ENCODE data around the gene POLR1C.

Gene POLR1C

DNA sequence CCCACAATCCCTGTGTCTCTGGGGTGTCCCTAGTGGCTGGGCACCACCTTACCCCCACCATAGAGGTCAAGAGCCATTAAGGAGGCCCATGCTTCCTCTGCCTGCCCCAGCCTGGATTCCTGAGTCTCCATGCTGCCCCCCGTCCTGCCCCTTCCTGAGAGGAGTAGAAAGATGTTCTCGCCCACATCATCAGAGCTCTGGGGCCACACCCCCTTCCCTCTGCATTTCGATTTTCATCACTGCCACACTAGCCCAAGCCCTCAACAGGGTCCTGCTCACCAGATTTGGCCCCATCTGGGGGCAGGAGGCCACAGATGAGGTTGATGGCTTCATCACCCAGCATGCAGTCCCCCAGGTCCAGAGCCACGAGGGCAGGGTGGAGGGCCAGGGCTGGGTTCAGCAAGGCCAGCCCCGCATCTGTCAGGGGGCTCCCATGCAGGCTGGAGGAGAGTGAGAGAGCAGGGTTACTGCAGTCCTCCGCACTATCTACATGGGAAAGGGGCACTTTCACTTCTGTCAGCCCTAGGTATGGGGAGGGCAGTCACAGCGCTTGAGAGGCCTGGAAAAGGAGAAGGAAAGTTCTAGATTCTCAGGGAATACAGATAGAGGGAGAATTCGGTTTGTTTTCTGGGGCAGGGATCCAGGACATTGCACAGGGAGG lies 8.3 kb upstream of the POLR1C start:
- Mint-ChIP-seq H3K9me3 (no peaks in the 10 kb centered on the region), H3K36me3 (ENCODE audit: insufficient read depth) (peaks cover 36% of the 10 kb centered on the region), H3K4me3 (peak overlapping the region; percentile 87 to 88), H3K4me1 (ENCODE audit: low read depth in 2 of 2) (peaks cover 21 to 38% of the 10 kb centered on the region in 2 donors), H3K27me3 (peaks cover 14 to 26% of the 10 kb centered on the region in 2 donors), H3K27ac (peak overlapping the region; percentile 2 to 86)
- no peak for DNase-seq
- ATAC-seq (replicated peaks) = no peak

- peaks cover 38% of the 10 kb centered on the region for H3K36me3 Mint-ChIP-seq (ENCODE audit: insufficient read depth)
- no peaks in the 10 kb centered on the region for H3K9me3 Mint-ChIP-seq
- ATAC-seq (replicated peaks) (no peak), DNase-seq (no peak)
- H3K4me1 Mint-ChIP-seq (ENCODE audit: low read depth in 2 of 2) = peaks cover 23 to 40% of the 10 kb centered on the region in 2 donors
- H3K27ac Mint-ChIP-seq = peak overlapping the region; percentile 2 to 86
- peak overlapping the region; percentile 87 to 88 for H3K4me3 Mint-ChIP-seq
- H3K27me3 Mint-ChIP-seq = peaks cover 14 to 26% of the 10 kb centered on the region in 2 donors
Measured at GRCh38 chr6:43509142-43509983, 7.5 kb upstream of the POLR1C start.

- DNase-seq = peak; percentile 73 to 80 (median 77)
- Mint-ChIP-seq H3K27ac (peak within 1 kb of the TSS; percentile 2 to 86), H3K4me3 (peak within 1 kb of the TSS; percentile 87 to 88), H3K4me1 (ENCODE audit: low read depth in 2 of 2) (peaks cover 31 to 47% of the 10 kb centered on the region in 2 donors), H3K9me3 (no peaks in the 10 kb centered on the region), H3K27me3 (peaks cover 14 to 26% of the 10 kb centered on the region in 2 donors), H3K36me3 (ENCODE audit: insufficient read depth) (peaks cover 42% of the 10 kb centered on the region)
- peak; percentile 79 for ATAC-seq (replicated peaks)
Measured at GRCh38 chr6:43509984-43510826, 6.7 kb upstream of the POLR1C start, which contains the start of gene LRRC73. LRRC73 (minus strand) TSS chr6:43510346; CDS start chr6:43509785, 561 bp downstream.

GRCh38 chr6:43510827-43511163 lies 6.1 kb upstream of the POLR1C start:
- Mint-ChIP-seq H3K4me3 (peak overlapping the region; percentile 87 to 88), H3K27me3 (peaks cover 14 to 26% of the 10 kb centered on the region in 2 donors), H3K9me3 (no peaks in the 10 kb centered on the region), H3K27ac (peak overlapping the region in 1 of 2 donors; percentile 86), H3K4me1 (ENCODE audit: low read depth in 2 of 2) (peaks cover 37 to 52% of the 10 kb centered on the region in 2 donors), H3K36me3 (ENCODE audit: insufficient read depth) (peaks cover 43% of the 10 kb centered on the region)
- ATAC-seq (replicated peaks) (no peak), DNase-seq (no peak)

- H3K36me3 Mint-ChIP-seq (ENCODE audit: insufficient read depth) = peaks cover 37% of the 10 kb centered on the region
Measured at GRCh38 chr6:43511824-43512415, 5.0 kb upstream of the POLR1C start.

GRCh38 chr6:43515808-43516207 lies 1.1 kb upstream of the POLR1C start:
- H3K4me1 Mint-ChIP-seq (ENCODE audit: low read depth in 2 of 2) = peaks cover 28 to 31% of the 10 kb centered on the region in 2 donors
- no peaks in the 10 kb centered on the region for H3K27me3 Mint-ChIP-seq

More at GRCh38 chr6:43511824-43512415, 5.0 kb upstream of the POLR1C start:
- peaks cover 36 to 47% of the 10 kb centered on the region in 2 donors for H3K4me1 Mint-ChIP-seq (ENCODE audit: low read depth in 2 of 2)
- H3K4me3 Mint-ChIP-seq = no peak overlapping the region
- peaks cover 14 to 26% of the 10 kb centered on the region in 2 donors for H3K27me3 Mint-ChIP-seq
- no peak for ATAC-seq (replicated peaks)
- no peak for DNase-seq
- no peaks in the 10 kb centered on the region for H3K9me3 Mint-ChIP-seq
- H3K27ac Mint-ChIP-seq = peak overlapping the region in 1 of 2 donors; percentile 78

DNA sequence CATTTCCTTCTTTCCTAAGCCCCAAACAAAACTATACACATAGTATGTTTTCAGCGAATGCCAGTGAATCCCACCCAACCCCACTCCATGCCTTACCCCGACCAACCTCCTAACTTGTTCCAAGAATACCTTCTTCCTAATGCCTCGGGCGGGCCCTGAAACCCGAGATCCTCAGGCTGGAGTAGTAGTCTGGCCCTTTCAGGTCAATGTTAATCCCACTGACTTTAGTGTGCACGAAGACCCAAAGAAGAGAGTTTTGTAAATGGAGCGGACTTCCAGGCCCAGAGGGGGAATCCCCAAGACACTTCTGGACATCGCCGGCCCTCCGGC lies 557 bp upstream of the POLR1C start:
- peaks cover 37% of the 10 kb centered on the region for H3K36me3 Mint-ChIP-seq (ENCODE audit: insufficient read depth)

More at GRCh38 chr6:43515808-43516207, 1.1 kb upstream of the POLR1C start:
- peak overlapping the region in 1 of 2 donors; percentile 52 for H3K27ac Mint-ChIP-seq
- ATAC-seq (replicated peaks) (no peak), DNase-seq (no peak)
- H3K36me3 Mint-ChIP-seq (ENCODE audit: insufficient read depth) = peaks cover 34% of the 10 kb centered on the region
- H3K4me3 Mint-ChIP-seq = no peak overlapping the region
- no peaks in the 10 kb centered on the region for H3K9me3 Mint-ChIP-seq

DNA sequence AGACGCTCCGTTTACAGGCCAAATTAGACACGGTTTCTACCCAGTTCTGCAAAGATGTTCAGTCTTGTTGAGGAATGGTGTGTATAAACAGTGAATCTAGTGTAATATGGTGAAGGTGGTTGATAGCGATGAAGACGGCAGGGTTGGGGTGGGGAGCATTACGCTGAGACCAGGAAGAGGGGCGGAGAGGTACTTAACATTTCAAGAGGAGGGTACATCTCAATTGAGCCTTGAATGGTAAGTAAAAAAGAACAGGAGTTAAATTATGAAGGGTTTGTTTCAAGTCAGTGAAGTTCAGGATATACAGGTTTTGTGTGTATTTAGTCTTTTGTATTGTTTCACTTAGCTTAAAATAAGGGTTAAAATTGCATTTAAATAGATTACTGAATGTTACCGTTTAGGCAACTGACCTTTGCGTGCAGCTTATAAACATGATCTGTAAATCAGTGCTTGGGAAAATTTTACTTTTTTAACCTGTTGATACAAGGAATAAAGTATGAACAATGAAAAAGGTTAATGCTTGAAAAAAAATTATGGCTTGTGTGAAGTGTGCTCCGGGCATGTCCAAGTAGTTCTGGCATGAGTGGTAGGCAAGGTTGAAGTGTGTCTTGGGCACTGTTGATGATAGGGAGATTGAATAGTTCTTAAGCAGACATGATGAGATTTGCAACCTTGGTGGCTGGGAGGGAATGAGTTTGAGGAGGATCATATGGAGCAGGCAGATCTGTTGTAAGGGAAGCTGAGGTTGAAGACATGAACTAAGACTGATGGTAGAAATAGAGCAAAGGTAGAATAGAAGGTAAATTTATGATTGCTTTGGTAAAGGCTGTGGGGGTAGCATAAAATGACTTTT lies 842 bp downstream of the POLR1C start:
- H3K36me3 Mint-ChIP-seq (ENCODE audit: insufficient read depth) = peaks cover 50% of the 10 kb centered on the region
- no peaks in the 10 kb centered on the region for H3K27me3 Mint-ChIP-seq
- ATAC-seq (replicated peaks) = peak; percentile 2
- peaks cover 22 to 28% of the 10 kb centered on the region in 2 donors for H3K4me1 Mint-ChIP-seq (ENCODE audit: low read depth in 2 of 2)
- no peak overlapping the region for H3K27ac Mint-ChIP-seq
- DNase-seq = no peak
- H3K4me3 Mint-ChIP-seq = no peak overlapping the region
- no peaks in the 10 kb centered on the region for H3K9me3 Mint-ChIP-seq

More for the DNA sequence above, 557 bp upstream of the POLR1C start:
- no peak for DNase-seq
- H3K9me3 Mint-ChIP-seq = no peaks in the 10 kb centered on the region
- H3K4me3 Mint-ChIP-seq = no peak overlapping the region
- H3K4me1 Mint-ChIP-seq (ENCODE audit: low read depth in 2 of 2) = peaks cover 27 to 31% of the 10 kb centered on the region in 2 donors
- no peak overlapping the region for H3K27ac Mint-ChIP-seq
- H3K27me3 Mint-ChIP-seq = no peaks in the 10 kb centered on the region
- peak; percentile 5 for ATAC-seq (replicated peaks)

DNA sequence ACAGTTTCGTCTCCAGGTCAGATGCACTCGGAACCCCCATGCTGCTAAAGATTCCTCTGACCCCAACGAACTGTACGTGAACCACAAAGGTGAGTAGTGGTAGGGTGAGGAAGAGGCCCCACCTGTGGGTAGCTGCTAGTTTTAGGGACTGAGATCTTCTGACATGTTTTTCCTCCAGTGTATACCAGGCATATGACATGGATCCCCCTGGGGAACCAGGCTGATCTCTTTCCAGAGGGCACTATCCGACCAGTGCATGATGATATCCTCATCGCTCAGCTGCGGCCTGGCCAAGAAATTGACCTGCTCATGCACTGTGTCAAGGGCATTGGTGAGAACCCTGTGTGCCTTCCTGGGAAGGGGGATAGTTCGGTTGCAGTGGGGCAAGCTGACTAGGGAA lies 3.2 kb downstream of the POLR1C start:
- H3K27ac Mint-ChIP-seq = no peak overlapping the region
- no peaks in the 10 kb centered on the region for H3K9me3 Mint-ChIP-seq
- no peaks in the 10 kb centered on the region for H3K27me3 Mint-ChIP-seq
- H3K4me3 Mint-ChIP-seq = no peak overlapping the region
- H3K36me3 Mint-ChIP-seq (ENCODE audit: insufficient read depth) = peaks cover 48% of the 10 kb centered on the region
- H3K4me1 Mint-ChIP-seq (ENCODE audit: low read depth in 2 of 2) = peaks cover 10 to 13% of the 10 kb centered on the region in 2 donors
- ATAC-seq (replicated peaks) (no peak), DNase-seq (no peak)

DNA sequence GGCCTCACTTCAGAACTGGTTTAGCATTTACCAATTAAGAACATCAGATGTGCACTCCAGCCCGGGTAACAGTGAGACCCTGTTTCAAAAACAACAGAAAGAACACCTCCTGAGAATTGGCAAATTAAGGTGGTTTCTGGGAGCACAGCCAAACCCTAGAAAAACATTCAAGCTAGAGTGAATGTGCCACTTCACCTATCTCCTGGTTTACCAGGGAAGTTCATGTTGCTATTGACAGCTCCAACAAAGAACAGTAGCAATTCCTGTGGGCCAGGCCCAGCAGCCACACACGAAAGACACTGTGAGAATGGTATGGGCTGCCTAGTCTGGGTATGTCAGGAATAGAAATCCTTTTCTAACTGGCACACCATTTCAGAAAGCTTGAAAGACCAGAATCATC lies 4.9 kb downstream of the POLR1C start:
- H3K4me3 Mint-ChIP-seq = no peak overlapping the region
- H3K27me3 Mint-ChIP-seq = no peaks in the 10 kb centered on the region
- H3K27ac Mint-ChIP-seq = no peak overlapping the region
- H3K9me3 Mint-ChIP-seq = no peaks in the 10 kb centered on the region
- ATAC-seq (replicated peaks) = no peak
- H3K4me1 Mint-ChIP-seq (ENCODE audit: low read depth in 2 of 2) = no peaks in the 10 kb centered on the region
- DNase-seq = no peak
- H3K36me3 Mint-ChIP-seq (ENCODE audit: insufficient read depth) = peaks cover 50% of the 10 kb centered on the region

DNA sequence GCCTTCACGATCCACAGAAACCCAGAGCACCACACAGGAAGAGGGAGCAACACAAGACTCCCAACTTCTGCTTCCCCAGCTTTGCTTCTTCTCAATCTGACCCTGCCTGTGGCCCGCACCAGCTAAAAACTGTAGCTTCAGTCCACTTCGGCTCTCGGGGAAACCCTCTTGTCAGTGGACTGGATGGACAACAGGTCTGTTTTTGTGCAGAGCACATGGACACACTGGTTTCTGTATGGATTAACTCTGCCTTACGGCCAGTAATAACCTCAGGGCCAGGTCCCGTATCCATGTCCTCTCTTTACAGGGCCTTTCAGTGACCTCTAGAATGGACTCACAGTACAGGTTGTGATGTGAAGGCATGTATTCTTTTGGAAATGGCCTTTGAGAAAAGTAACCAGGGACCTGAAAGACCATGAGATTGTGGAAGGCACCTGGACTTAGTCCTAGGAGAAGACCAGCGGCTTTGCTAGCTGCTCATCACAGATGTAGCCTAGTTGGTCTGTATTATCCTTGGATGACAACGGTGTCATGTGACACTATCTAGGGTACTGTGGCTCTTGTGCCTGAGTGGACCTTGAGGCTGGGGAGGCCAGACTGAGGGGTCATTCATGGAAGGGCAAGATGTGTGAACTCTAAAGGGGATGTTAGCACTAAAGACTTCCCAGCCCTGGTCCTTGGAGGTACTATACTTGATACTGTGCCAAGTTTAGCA lies 5.8 kb downstream of the POLR1C start:
- ATAC-seq (replicated peaks) (no peak), DNase-seq (no peak)
- Mint-ChIP-seq H3K36me3 (ENCODE audit: insufficient read depth) (peaks cover 57% of the 10 kb centered on the region), H3K4me3 (no peak overlapping the region), H3K9me3 (no peaks in the 10 kb centered on the region), H3K4me1 (ENCODE audit: low read depth in 2 of 2) (no peaks in the 10 kb centered on the region), H3K27me3 (no peaks in the 10 kb centered on the region), H3K27ac (no peak overlapping the region)

DNA sequence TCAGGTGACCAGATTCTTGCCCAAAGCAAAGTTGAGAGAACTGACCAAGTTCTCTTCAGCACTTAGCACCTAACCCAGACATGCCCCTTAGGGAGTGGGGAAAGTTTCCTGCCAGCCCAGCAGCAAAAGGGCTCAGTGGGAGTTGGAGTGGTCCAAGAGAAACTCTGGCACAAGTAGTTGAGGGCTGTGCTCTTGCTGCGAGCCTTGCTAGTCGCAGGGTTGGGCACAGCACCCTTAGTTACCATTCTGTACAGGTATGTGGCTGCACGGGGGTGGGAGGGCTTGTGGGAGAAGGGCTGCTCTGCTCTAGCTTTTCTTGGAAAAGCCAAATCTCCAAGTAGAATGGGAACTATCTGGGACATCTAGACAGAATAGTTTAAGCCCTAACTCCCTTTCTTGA lies 6.4 kb downstream of the POLR1C start:
- Mint-ChIP-seq H3K9me3 (no peaks in the 10 kb centered on the region), H3K4me3 (no peak overlapping the region), H3K27ac (no peak overlapping the region), H3K36me3 (ENCODE audit: insufficient read depth) (peaks cover 61% of the 10 kb centered on the region), H3K4me1 (ENCODE audit: low read depth in 2 of 2) (no peaks in the 10 kb centered on the region), H3K27me3 (no peaks in the 10 kb centered on the region)
- ATAC-seq (replicated peaks) (no peak), DNase-seq (no peak)

Measured in effector memory CD8-positive, alpha-beta T cell (primary cell).